Fibroblast of peridontal ligament (primary cell): ENCODE data around the gene FHAD1.
"Not testable (repeated sequence)": the region's sequence is repeated elsewhere in the genome, so short reads cannot be mapped to it uniquely, and the experiment has no call there.

ENCODE experiments used
- DNase-seq: peaks from one replicate; pipeline ENCODE4 v3.0.0-alpha.2; 2010; ENCODE audit errors: extremely low read depth

Gene FHAD1

GRCh38 chr1:15276691-15277446 lies 29.8 kb downstream of the FHAD1 start:
- no peak for DNase-seq

GRCh38 chr1:15277447-15277838 lies 30.4 kb downstream of the FHAD1 start:
- no peak for DNase-seq

GRCh38 chr1:15277933-15278332 lies 30.9 kb downstream of the FHAD1 start:
- no peak for DNase-seq

- DNase-seq: no peak
Observed at GRCh38 chr1:15279576-15280230, 32.7 kb downstream of the FHAD1 start.

GRCh38 chr1:15280416-15280815 lies 33.4 kb downstream of the FHAD1 start:
- DNase-seq: no peak

GRCh38 chr1:15282038-15282437 lies 35.0 kb downstream of the FHAD1 start:
- no peak for DNase-seq

GRCh38 chr1:15282810-15283474 lies 35.9 kb downstream of the FHAD1 start:
- no peak for DNase-seq

- no peak for DNase-seq
Observed at GRCh38 chr1:15283526-15283925, 36.5 kb downstream of the FHAD1 start.

- no peak for DNase-seq
Observed at GRCh38 chr1:15286452-15286851, 39.4 kb downstream of the FHAD1 start.

GRCh38 chr1:15287035-15287979 lies 40.3 kb downstream of the FHAD1 start:
- DNase-seq: no peak

GRCh38 chr1:15288173-15288926 lies 41.3 kb downstream of the FHAD1 start:
- peak; percentile 16 for DNase-seq

- no peak for DNase-seq
Observed at GRCh38 chr1:15289251-15289651, 42.2 kb downstream of the FHAD1 start.

GRCh38 chr1:15290382-15290781 lies 43.4 kb downstream of the FHAD1 start:
- DNase-seq: peak; percentile 65

- DNase-seq: no peak
Observed at GRCh38 chr1:15295696-15296095, 48.7 kb downstream of the FHAD1 start.

- no peak for DNase-seq
Observed at GRCh38 chr1:15296585-15297321, 49.7 kb downstream of the FHAD1 start.

- not testable (repeated sequence) for DNase-seq
Observed at GRCh38 chr1:15297975-15298374, 51.0 kb downstream of the FHAD1 start.

- no peak for DNase-seq
Observed at GRCh38 chr1:15299179-15299578, 52.2 kb downstream of the FHAD1 start.

GRCh38 chr1:15299806-15300205 lies 52.8 kb downstream of the FHAD1 start:
- DNase-seq: no peak

GRCh38 chr1:15303935-15304334 lies 56.9 kb downstream of the FHAD1 start:
- no peak for DNase-seq

GRCh38 chr1:15304708-15305467 lies 57.9 kb downstream of the FHAD1 start:
- DNase-seq: peak; percentile 23
